KBM-7 (cell line): ENCODE measurements around the gene PPM1H.
"Not testable (repeated sequence)": the region's sequence is repeated elsewhere in the genome, so short reads cannot be mapped to it uniquely, and the experiment has no call there.

Experiments used
- DNase-seq: peaks from one replicate; pipeline ENCODE4 v3.0.0-alpha.2; 2015
- in situ Hi-C: fragments of 300-500 bp; cut with MboI; formaldehyde crosslinking; loops from 2 replicates; pipeline ENCODE4 v1.14.3; 2020; ENCODE audit warnings: low sequenced_read_pairs, low pct_unique_long_range_greater_than_20kb, mixed read lengths

The PPM1H gene

DNA sequence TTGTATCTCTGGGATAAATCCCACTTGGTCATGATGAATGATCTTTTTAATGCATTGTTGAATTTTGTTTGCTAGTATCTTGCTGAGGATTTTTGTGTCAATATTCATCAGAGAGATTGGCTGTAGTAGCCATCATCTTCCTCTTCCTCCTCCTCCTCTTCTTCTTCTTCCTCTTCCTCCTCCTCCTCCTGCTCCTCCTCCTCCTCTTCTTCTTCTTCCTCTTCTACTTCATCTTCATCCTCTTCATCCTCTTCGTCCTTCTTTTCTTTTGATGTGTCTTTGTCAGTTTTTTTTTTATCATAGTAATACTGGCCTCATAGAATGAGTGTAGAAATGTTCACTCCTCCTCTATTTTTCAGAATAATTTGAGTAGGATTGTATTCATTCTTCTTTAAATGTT lies 15.4 kb upstream of the PPM1H start:
- DNase-seq, result no peak
- in situ Hi-C loops, result no loop called here

- DNase-seq, result no peak
- in situ Hi-C loops, result no loop called here
Observed at GRCh38 chr12:62948123-62948522, 13.2 kb upstream of the PPM1H start.

- in situ Hi-C loops, result no loop called here
- no peak for DNase-seq
Observed at GRCh38 chr12:62947364-62947763, 12.4 kb upstream of the PPM1H start.

DNA sequence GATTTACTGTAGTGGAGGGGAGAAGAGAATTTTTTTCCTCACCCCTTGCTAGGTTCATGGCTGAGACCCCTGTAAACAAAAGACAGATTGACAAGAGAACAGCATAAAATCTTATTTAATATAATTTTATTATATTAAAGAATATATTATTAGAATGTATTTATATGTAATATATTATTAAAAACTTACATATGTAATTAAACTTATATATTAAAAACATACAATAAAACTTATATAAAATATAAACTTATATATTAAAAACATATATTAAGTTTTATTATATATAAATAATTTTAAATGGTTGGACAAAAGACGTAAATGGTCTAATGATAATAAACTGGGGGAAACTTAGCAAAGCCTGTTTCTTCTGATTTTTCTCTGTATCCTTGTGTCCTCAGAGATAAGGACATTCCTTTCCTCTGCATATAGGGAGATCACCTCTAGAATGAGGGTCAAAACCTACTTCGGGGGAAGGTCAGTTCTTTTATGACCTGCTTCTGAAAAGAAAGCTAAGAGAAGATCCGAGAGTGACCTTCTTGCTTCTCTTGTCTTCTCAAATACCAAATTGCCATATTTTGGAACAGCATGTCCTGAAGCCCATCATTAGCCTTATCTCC lies 8.9 kb upstream of the PPM1H start:
- in situ Hi-C loops, result no loop called here
- no peak for DNase-seq

GRCh38 chr12:62942316-62942715 lies 7.4 kb upstream of the PPM1H start:
- DNase-seq, in situ Hi-C loops: not testable (repeated sequence)

- DNase-seq, result peak; percentile 62
- in situ Hi-C loops, result no loop called here
Observed at GRCh38 chr12:62934239-62934798, 631 bp downstream of the PPM1H start.

DNA sequence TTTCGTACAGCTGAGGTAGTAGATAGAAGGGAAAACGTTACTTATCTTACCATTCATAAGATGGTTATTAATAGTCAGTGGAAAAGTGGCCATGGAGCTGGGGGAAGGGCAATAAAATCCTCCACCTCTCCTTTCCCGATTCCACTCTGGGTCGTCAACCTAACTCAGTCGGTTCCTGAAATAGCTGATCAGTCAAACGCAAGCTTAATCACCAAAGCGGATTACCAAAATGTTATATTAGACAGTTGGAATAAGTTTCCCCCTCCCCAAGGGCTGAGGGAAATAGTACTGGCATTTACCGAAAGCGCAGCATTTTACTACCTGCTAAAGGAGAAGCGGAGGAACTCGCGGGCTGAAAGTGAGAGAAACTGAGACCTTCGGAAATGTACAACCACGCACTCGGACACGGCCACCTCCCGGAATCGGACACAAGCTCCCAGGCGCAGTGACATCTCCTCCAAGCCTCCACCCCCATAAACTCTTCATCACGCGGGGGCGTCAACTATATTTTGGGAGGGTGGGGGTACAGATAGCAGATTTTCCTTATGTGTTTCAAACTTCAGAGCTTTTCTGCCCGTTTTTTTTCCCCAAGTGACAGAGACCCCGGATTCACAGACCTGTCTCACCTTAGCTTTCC lies 1.2 kb downstream of the PPM1H start:
- DNase-seq, result peak; percentile 25
- in situ Hi-C loops, result no loop called here

DNA sequence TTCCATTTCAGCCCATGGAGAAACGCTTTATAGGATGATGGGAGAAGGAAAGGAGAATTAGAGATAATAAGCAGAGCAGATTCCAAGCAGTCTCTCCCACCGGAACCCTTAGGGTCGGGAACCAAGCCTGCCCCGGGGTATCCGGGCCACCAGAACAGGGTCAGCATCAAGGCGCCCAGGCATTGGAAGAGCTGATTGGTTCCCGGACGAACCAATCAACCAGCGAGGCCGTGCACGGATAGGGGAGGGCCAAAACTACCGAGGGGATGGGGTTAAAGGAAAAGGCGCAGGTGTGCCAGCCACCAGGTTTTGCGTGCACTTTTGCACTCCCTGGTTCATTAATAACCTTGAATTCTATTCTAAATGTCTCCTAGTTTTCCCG lies 1.7 kb downstream of the PPM1H start:
- no peak for DNase-seq
- in situ Hi-C loops, result no loop called here

DNA sequence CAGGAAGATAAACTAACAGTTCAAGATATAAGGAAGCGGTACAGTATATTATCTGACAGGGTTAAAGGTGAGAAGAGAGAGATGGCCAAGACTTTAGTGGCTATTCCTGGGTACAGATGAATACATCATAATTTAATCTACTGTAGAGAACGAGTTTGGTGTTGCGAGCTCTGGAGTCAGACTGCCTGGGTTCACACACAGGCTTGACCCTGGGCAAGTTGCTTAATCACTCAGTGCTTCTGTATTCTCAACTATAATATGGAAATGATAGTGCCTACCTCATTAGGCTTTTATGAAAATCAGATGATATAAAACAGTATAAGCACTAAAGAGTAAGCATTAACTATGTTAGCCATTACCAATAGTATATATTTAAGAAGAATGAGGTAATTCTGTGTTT lies 3.5 kb downstream of the PPM1H start:
- DNase-seq, result no peak
- in situ Hi-C loops, result no loop called here

DNA sequence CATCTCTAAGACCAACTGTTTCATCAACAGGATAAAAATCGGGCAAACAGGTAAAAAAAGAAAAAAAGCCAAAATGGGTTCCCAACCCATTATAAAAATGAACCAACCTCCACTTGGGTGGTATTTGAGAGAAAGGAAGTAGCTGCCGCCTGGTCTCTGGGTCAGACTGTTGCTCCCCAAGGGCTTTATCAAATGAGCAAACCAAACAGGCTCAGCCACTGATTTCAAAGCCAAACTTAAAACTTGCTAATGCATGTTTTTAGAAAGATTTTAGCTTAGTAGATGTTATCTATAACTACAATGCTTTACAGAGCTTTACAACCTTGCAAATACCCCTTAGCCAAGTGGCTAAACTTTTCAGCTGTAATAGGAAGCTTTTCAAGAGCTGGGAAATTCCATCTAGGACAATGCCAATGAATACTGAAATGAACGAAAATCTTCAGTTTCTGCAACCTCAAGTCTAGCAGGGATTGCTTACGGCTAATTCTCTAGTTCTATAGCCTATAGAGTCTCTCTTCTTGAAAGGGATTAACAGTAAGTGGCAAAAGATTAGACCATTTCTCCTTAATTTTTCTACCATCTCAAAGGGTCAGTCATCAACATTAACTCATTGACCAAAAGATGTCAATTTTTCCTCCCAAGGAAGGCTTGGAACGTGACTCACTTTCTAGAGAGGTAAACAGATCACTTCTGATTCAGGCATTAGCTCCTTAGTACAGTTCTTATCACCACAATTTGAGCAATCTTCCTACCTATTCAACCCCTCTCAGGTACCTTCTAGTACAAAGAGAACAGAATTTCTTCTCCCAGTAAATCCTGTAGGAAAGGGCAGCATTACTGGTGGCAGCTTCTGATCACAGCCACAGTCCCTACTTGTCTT lies 4.2 kb downstream of the PPM1H start:
- in situ Hi-C loops, result no loop called here

DNA sequence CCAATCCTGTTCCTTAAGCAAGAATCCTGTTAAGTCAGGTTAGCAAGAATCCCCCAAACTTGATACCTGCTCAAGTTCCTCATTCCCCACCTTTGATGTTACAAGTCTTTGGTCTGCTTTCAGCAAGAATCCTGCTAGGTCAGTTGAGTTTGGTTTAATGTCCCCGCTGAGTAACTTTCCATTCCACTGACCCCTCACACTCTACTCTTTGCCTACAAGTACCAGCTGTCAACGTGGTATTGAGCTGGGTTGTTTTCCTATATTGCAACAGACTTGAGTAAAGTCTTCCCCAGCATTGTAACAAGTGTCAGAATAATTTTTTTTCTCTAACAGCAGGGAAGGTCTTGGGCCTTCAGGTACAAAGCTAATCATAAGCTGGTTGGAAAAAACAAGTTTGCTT lies 6.3 kb downstream of the PPM1H start:
- in situ Hi-C loops, result no loop called here
- DNase-seq, result no peak

More for the DNA sequence above, 4.2 kb downstream of the PPM1H start:
- DNase-seq, result no peak

DNA sequence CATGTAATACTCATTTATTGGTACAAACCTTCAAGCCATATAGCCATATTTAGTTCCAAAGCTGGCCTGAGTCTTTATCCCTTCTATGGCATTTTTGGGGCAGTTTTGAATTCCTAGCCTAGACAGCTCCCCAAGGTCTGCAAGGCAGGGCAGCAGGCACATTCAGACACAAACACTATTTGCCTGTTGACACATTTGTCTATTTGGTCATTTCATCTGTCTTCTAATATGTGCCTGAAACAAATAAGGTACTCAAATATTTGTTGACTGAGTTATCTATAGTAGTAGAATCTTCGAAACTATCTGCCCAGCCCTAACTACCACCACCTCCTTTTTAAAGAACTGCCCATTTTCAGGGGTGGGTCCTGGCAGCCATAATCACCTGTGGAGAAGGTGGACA lies 9.3 kb downstream of the PPM1H start:
- DNase-seq, result no peak
- in situ Hi-C loops, result no loop called here

DNA sequence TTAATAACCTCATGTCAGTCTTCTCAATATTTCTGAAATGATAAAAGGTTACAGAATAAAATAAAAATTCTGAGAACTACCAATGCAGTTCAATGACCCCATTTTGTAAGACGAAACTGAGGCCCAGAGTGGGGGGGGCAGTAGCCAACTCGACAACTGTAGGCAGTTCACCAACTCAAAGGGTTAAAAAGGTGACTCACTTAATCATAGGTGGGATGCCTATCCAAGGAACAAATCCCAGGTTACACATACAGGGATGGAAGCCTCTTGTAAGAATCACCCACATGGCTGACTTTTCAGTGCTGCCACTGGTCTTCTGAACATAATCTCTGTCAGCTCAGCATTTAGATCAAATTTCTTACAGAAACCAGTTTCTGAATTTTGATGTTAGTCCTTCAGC lies 10.9 kb downstream of the PPM1H start:
- in situ Hi-C loops, result no loop called here
- no peak for DNase-seq

GRCh38 chr12:62922539-62922938 lies 12.4 kb downstream of the PPM1H start:
- DNase-seq, result no peak
- in situ Hi-C loops, result no loop called here

DNA sequence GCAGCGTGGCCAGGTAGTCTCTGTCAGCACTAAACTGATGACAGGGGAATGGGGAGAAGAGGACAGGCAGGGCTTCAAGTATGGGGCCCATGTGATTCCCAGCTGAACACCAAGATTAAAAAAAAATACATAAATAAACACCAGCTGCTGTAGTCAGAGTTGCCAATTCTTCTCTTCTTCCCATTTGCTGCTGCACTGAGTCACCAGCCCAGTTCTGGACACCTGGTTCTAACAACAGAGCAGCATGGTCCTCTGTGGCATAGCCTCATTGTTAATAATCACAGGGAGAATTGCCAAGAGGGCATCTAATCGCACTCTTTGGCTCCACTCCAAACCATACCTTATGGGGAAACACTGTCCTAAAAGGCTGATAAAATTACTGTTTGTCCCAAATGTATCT lies 15.1 kb downstream of the PPM1H start:
- DNase-seq, result no peak
- in situ Hi-C loops, result no loop called here

DNA sequence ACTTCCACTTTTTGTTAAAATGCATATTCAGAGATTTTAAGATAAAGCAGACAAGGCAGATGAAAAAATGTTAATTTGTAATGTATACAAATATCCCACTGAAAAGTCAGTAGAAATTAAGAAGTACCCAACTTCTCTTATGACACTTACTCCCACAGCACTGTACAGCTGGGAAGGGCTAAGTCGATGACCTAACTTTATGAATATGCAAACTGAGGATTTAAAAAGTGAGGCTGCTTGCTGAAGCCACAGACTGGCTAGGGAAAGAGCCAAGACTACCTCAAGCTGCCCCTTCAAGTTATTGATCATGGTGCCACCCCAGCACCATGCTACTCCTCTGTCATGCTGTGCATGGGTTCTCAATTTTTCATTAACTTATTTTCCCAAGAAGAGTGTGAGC lies 17.0 kb downstream of the PPM1H start:
- in situ Hi-C loops, result no loop called here
- no peak for DNase-seq

DNA sequence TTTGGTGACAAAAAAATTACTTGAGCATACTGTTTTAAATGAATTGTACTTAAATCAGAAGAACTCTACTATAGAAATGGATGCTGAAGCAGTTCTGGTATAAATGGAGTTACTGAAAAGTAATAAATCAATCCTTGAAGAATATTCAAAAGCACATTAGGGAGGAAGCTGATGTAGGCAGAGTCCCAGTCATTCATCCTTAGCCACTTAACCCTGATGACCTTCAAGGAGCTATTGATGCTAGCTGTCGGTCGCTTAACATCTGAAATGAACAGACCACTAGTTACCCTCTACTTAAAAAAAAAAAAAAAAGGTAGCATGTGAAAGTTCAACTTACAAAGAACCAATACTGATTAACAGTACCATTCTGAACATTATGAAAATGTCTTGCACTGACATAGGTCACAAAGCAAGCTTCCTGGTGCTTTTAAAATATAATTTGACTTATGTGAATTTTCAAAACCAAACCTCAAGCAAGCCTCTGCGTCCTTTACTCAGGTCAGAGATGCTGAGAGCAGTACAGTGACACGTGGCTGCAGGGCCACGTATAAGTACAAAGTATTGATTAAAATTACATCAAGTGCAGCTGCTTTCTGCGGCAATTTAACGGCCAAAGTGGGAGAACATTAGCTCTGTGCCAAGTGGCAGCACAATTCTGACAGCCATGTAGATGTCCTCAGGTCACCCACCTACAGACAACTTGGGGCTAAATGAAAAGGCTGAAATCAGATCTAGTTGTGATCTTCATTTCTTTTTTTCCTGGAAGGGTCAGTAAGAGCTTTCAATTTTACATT lies 18.1 kb downstream of the PPM1H start:
- in situ Hi-C loops, result no loop called here
- DNase-seq, result no peak

DNA sequence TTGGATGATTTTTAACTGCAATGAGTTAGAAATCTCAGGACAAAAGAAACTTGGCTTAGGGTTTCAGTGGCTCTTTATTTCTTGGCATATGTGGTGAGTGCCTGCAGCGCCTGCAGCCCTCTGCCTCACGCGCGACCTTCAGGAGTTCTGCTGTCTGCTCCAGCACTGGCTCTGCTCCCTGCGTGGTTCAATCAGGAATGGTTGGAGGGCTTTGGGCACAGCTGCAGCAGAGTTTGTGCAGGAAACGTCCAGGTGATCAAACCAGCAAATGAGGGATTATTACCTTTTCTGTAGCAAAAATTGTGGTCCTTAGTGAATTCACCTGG lies 19.8 kb downstream of the PPM1H start:
- in situ Hi-C loops, result no loop called here
- no peak for DNase-seq

DNA sequence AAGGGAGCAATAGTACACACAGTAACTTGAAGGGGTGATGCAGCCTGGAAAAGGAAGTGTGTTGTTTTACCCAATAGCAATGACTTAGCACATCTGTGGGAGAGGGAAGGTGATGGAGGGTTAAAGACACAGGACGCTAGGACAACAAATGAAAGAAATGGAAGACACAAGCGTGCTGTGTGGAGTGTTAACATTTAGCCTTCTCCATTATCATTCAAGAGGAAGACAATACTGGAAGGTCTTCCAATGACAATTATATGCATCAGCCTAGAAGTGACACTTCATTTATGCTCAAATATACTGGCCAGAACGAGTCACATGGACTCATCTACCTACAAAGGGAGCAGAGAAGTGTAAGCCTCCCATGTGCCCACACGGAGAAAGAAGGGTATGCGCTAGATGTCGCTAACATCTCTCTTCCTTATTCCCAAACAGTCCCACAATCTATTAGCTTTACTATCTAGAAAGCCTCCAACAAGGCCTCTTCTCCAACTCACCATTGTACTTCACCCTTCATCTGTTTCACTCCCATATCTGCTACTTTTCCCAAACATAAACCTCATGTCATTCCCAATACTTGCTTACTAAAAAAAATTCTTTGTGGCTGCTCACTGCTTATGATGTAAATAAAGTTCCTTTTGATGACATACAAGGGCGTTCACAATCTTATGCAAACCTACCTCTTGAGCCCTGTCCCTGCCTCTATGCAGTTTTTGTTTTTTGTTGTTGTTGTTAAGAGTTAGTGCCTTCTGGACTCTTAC lies 20.3 kb downstream of the PPM1H start:
- in situ Hi-C loops, result no loop called here
- no peak for DNase-seq
